ENCODE data around the gene DNAH3.

GRCh38 chr16:21163576-21163975 is 12.9 kb upstream of the DNAH3 start:
- TF ChIP-seq CTCF (IDR thresholded peaks at IDR 0.05) = no peak
- TF ChIP-seq POLR2A (IDR thresholded peaks at IDR 0.05) = no peak
